Uterus (tissue), 4 donors: ENCODE measurements around the gene EDRF1. TPM values are rescaled to one million over a fixed set of nuclear protein-coding genes. Genes with fewer than 3 reads are reported as not detected.

Experiments
- DNase-seq, 2 donors: peaks; one replicate each; pipeline ENCODE4 v3.0.0-alpha.2; 2019 to 2020
- H3K27ac ChIP-seq, 2 donors: fragments of 200-600 bp; sonication (generic); 1 replicate in 1 of 2; 2 replicates in 1 of 2; pipeline ENCODE4 v1.5.1; 2016 to 2018
- H3K27me3 ChIP-seq, 2 donors: fragments of 200-600 bp; sonication (generic); one replicate each; pipeline ENCODE4 v1.5.1; 2018 to 2019; ENCODE audit warnings: control low read depth in 1 of 2
- H3K36me3 ChIP-seq, 2 donors: fragments of 200-600 bp; sonication (generic); one replicate each; pipeline ENCODE4 v1.5.1; 2019; ENCODE audit warnings: control low read depth in 1 of 2
- H3K4me1 ChIP-seq, 2 donors: fragments of 200-600 bp; sonication (generic); one replicate each; pipeline ENCODE4 v1.5.1; 2018 to 2019; ENCODE audit warnings: control low read depth in 1 of 2
- H3K4me3 ChIP-seq, 2 donors: fragments of 200-600 bp; sonication (generic); 1 replicate in 1 of 2; 2 replicates in 1 of 2; pipeline ENCODE4 v1.5.1; 2018 to 2019; ENCODE audit warnings: mild to moderate bottlenecking in 1 of 2
- H3K9me3 ChIP-seq, 2 donors: fragments of 200-600 bp; sonication (generic); one replicate each; pipeline ENCODE4 v1.5.1; 2019; ENCODE audit warnings: control low read depth in 1 of 2
- POLR2A ChIP-seq, 2 donors: fragments of 450-650 bp; IDR thresholded peaks; one replicate each; pipeline ENCODE4 v1.6.1; 2016; ENCODE audit warnings: antibody characterized with exemption in 2 of 2, mild to moderate bottlenecking in 1 of 2, moderate library complexity in 1 of 2
- intact Hi-C: fragments of 100-400 bp; cut with DNase I; formaldehyde crosslinking; loops from one replicate; pipeline ENCODE4 v1.15.1; 2023; ENCODE audit warnings: low total_unique reads
- total RNA-seq, 4 donors: library from RNA; depleted of rRNA in 3 of 4; stranded (reverse); fragments of >200 nt in 3 of 4; gene quantifications; one replicate each; pipeline versions ENCODE4 v1.1.0 to v1.2.4, GENCODE V29; 2014 to 2023
- TF ChIP-seq, protein P1 (sequence below), 4 experiments: fragments of 200-600 bp in 2 of 4; fragments of 450-650 bp in 2 of 4; sonication (generic) in 2 of 4; IDR thresholded peaks; one replicate each; pipeline ENCODE4 v1.5.1; 2016 to 2019; ENCODE audit warnings: antibody characterized with exemption in 4 of 4, mild to moderate bottlenecking in 2 of 4, moderate library complexity in 1 of 4
- donor health status: DM: yes; HTN: yes; CAD: no.

EDRF1 gene
- total RNA-seq, 4 donors from 2014 or later = 26.2 to 79.2 (median 47.9) TPM

DNA sequence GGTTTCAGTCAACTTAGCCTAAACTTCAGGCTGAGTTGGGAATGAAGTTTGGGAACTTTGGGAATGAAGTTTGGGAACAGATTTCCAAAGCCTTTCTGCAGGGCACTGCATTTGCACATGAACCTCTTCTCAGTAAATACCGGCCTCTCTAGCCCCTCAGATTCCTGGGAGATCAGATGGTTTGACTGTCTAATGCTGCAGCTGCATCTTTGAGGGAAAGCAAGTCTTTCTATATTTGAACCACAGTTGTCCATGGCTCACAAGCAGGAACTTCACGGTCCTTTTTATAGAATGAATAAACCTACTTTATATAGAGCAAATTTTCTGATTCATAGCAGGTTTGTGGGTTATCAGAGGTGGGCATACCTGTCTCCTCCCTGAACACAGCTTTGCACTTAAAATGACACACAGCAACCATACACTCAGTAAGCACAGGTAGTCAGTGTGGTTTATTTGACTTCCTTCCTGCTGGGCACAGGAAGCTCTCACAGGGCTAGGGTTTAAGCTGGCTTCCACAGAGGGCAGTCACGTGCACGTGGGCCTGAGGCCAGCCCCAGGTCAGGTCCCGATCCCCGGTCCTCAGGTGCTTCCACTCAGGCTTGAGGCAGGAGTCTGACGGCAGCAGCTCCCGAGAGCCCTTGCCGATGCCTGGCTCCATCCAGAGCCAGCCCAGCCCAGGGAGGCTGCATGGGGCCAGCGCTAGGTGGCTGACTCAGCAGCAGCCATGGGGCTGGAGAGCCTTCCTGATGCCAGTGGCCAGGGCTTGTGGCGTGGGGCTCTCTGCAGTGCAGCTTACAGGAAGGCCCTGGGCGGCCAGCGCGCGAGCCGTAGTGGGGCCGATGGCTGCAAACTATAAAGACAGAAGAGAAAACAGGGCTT is 68.9 kb downstream of the EDRF1 start:
- H3K9me3 ChIP-seq = no peaks in the 10 kb centered on the region
- no peak for DNase-seq
- H3K36me3 ChIP-seq = no peaks in the 10 kb centered on the region
- intact Hi-C loops = no loop called here
- H3K4me1 ChIP-seq = no peaks in the 10 kb centered on the region
- TF ChIP-seq, protein P1, sequence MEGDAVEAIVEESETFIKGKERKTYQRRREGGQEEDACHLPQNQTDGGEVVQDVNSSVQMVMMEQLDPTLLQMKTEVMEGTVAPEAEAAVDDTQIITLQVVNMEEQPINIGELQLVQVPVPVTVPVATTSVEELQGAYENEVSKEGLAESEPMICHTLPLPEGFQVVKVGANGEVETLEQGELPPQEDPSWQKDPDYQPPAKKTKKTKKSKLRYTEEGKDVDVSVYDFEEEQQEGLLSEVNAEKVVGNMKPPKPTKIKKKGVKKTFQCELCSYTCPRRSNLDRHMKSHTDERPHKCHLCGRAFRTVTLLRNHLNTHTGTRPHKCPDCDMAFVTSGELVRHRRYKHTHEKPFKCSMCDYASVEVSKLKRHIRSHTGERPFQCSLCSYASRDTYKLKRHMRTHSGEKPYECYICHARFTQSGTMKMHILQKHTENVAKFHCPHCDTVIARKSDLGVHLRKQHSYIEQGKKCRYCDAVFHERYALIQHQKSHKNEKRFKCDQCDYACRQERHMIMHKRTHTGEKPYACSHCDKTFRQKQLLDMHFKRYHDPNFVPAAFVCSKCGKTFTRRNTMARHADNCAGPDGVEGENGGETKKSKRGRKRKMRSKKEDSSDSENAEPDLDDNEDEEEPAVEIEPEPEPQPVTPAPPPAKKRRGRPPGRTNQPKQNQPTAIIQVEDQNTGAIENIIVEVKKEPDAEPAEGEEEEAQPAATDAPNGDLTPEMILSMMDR (IDR thresholded peaks at IDR 0.05) = no peak
- TF ChIP-seq POLR2A (IDR thresholded peaks at IDR 0.05) = no peak
- H3K27ac ChIP-seq = no peak overlapping the region
- H3K27me3 ChIP-seq = no peaks in the 10 kb centered on the region
- H3K4me3 ChIP-seq = no peak overlapping the region

GRCh38 chr10:125792342-125793300 is 73.1 kb downstream of the EDRF1 start:
- Histone ChIP-seq H3K27ac (no peak overlapping the region), H3K4me3 (no peak overlapping the region), H3K27me3 (no peaks in the 10 kb centered on the region), H3K36me3 (no peaks in the 10 kb centered on the region), H3K4me1 (no peaks in the 10 kb centered on the region), H3K9me3 (no peaks in the 10 kb centered on the region)
- TF ChIP-seq, protein P1 (IDR thresholded peaks at IDR 0.05) = no peak
- TF ChIP-seq POLR2A (IDR thresholded peaks at IDR 0.05) = no peak
- intact Hi-C loops = no loop called here
- DNase-seq = no peak

GRCh38 chr10:125795128-125795527 is 75.6 kb downstream of the EDRF1 start:
- H3K36me3 ChIP-seq = no peaks in the 10 kb centered on the region

DNA sequence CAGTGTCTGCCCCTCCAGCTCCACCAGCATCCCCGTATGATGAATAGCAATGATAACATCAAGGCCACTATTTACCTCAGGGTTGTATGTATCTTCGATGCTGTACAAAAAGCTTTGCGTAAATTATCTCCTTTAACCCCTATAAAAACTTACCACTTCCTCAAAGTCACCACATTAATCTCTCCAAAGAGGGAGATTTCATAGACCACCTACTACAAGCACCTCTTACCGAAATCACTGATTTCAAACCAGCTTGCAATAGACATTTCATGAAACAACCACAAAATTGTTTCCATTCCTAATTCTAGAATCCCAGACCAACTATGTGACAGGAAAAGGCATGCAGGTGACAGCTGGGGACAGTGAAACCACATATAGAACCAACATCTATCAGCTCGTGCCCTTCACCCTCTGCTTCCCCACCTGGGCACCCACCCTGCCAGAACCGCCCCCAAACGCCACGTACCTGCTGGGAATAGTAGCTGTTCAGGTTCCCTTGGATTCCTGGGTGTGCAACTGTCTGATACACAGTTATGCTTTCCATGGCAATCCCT is 76.2 kb downstream of the EDRF1 start:
- DNase-seq = no peak
- no peaks in the 10 kb centered on the region for H3K4me1 ChIP-seq
- no peaks in the 10 kb centered on the region for H3K27me3 ChIP-seq
- TF ChIP-seq, protein P1 (IDR thresholded peaks at IDR 0.05) = no peak
- TF ChIP-seq POLR2A (IDR thresholded peaks at IDR 0.05) = no peak
- no peak overlapping the region for H3K4me3 ChIP-seq
- H3K9me3 ChIP-seq = no peaks in the 10 kb centered on the region
- no peaks in the 10 kb centered on the region for H3K36me3 ChIP-seq
- no peak overlapping the region for H3K27ac ChIP-seq
- intact Hi-C loops = no loop called here

More at GRCh38 chr10:125795128-125795527, 75.6 kb downstream of the EDRF1 start:
- Histone ChIP-seq H3K27me3 (no peaks in the 10 kb centered on the region), H3K4me1 (no peaks in the 10 kb centered on the region), H3K9me3 (no peaks in the 10 kb centered on the region), H3K27ac (no peak overlapping the region), H3K4me3 (no peak overlapping the region)
- intact Hi-C loops = no loop called here
- no peak for TF ChIP-seq POLR2A (IDR thresholded peaks at IDR 0.05)
- TF ChIP-seq, protein P1 (IDR thresholded peaks at IDR 0.05) = no peak
- DNase-seq = no peak
